ENCODE results near the gene DCUN1D5.

DCUN1D5 gene

DNA sequence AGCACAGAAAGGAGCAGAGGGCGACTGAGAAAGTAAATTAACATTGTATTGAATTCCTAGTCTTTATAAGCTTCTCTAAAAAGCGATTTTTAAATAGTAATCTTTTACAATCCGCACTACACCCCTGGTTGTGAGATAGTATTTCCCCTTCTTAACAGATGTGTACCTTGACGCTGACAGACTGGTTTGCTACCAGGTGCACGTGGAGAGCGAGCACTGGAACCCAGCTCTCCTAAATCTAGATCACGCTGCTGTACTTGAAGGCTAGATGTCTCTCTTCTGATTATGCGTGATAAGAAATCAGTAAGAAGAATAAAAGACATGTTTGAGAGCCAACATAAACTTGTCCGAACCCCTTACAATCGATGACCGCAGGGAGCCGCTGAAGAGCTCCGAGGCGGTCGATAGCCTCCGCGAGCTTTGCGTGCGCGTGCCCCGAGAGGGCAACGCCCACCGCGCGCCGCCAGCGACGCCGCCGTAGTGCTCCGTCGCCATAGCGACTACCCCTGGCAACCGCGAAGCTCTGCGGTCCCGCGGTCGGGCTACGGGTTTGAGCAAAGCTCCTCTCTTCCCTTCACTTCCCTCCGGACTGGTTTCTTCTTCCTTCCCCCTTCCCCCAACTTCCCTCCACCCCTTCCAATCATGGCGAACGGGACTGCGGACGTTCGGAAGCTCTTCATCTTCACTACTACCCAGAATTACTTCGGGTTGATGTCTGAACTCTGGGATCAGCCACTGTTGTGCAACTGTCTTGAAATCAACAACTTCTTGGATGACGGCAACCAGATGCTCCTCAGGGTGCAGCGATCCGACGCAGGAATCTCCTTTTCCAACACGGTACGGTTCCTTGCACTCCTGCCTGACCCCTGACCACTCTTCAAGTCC, 17.2 kb upstream of the DCUN1D5 start, which contains the start of gene DYNC2H1:
TSS of gene DYNC2H1 (plus strand) at position 494 of the 885 bp plus-strand sequence. CDS start at position 643, 149 bp downstream.
- TF ChIP-seq, protein P1, sequence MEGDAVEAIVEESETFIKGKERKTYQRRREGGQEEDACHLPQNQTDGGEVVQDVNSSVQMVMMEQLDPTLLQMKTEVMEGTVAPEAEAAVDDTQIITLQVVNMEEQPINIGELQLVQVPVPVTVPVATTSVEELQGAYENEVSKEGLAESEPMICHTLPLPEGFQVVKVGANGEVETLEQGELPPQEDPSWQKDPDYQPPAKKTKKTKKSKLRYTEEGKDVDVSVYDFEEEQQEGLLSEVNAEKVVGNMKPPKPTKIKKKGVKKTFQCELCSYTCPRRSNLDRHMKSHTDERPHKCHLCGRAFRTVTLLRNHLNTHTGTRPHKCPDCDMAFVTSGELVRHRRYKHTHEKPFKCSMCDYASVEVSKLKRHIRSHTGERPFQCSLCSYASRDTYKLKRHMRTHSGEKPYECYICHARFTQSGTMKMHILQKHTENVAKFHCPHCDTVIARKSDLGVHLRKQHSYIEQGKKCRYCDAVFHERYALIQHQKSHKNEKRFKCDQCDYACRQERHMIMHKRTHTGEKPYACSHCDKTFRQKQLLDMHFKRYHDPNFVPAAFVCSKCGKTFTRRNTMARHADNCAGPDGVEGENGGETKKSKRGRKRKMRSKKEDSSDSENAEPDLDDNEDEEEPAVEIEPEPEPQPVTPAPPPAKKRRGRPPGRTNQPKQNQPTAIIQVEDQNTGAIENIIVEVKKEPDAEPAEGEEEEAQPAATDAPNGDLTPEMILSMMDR (conservative IDR thresholded peaks at IDR 0.05; ENCODE audit: low read depth, low read length), result peak; percentile 58
- H3K4me3 ChIP-seq (ENCODE audit: low read length), result peak within 1 kb of the TSS; percentile 90
- peak; percentile 74 for DNase-seq (ENCODE audit: low read depth)

DNA sequence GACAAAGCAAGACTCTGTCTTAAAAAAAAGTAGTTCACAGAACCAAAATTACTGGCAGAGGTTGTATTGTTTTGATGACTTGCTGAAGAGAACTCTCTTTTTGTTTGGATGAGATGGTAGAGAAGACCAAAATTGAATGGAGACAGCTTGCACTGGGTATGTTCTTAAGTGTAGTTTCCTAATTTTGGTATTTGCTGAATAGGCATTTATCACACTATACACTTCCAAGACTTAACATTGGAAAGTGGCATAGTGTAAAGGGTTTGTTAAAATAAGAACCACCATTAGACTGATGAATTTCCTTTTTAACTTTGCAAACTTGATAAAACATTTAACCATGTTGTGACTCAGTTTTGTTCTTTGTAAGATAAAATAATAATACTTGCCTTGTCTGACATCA, 5.3 kb upstream of the DCUN1D5 start:
- TF ChIP-seq, protein P1 (conservative IDR thresholded peaks at IDR 0.05; ENCODE audit: low read depth, low read length), result no peak
- H3K4me3 ChIP-seq (ENCODE audit: low read length), result no peak overlapping the region
- no peak for DNase-seq (ENCODE audit: low read depth)

DNA sequence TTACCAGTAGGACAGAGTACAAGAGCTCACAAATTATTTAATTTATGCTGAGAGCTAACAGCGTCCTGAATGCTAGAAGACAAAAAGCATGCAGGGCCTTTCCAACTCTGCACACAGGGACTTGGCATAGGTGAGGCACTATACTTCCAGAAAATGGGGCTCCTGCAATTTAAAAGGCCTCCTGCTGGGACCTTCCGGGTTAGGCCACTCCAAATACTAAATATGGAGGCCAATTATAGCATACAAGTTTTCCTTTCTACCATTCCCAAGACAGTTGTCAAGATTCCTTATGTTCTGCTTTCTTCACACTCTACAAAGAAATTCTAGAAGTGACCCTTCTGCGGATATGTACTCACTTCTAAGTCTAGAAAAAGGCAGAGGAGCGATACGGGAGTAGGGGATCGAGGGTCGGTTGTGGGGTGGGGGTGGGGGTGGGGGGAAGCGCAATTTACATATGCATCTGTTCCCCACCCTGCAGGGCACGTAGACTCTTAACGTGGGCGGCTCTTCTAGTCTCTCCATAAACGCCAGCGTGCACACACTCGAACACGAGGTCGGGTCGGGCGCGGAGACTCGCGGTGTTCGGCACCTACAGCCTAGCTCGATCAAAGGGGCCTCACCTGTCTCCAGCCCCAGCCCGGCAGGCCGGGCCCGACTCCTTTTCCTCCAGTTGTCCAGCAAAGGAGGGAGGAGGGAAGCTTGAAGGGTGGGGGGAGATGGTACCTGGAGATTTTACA, 728 bp downstream of the DCUN1D5 start:
- peak overlapping the region; percentile 84 for H3K4me3 ChIP-seq (ENCODE audit: low read length)
- DNase-seq (ENCODE audit: low read depth), result no peak

DNA sequence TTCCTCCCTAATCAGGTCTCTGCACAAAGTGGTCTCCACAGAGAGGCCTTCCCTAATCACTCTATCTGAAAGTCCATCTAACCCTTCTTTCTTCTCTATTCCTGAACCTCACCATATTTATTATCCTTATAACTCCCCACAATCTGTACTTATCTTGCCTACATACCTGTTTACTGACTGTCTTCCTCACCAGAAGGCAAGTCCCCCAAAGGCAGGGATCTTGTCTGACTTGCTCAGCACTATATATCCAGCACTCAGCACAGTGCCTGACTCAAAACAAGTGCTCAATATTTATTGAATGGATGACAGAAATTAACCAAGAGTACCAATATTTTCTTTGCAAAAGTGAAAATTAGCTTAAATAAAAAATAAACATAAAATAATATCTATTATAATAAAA, 5.5 kb downstream of the DCUN1D5 start:
- no peak overlapping the region for H3K4me3 ChIP-seq (ENCODE audit: low read length)
- DNase-seq (ENCODE audit: low read depth), result no peak
- TF ChIP-seq, protein P1 (conservative IDR thresholded peaks at IDR 0.05; ENCODE audit: low read depth, low read length), result no peak

More for the DNA sequence above, 728 bp downstream of the DCUN1D5 start:
- TF ChIP-seq, protein P1 (conservative IDR thresholded peaks at IDR 0.05; ENCODE audit: low read depth, low read length), result no peak

DNA sequence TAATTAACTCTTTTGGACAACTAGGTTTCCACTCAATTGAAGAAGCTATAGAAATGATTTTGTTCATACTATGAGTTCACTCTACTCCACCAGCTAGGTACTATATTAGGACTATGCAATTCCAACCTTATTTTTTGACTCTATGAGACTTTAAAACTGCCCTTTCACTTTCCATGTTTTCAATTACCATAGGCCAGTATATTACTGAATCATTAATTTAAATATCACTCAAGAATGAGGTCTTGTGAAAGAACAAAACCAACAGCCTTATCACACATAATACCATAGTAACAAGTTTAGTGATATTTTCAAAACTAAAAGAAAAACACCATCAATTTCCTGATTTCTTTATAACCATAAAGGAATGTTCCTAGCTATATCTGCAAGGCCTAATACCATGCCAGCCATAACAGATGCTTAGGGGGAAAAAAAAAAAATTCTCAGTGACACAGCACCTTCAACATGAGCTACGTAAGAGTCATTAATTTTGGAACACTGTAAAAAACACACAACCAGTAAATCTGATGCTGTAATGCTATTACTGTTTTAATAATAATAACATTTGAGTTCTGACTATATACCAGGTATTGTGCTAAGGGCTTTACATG, 6.1 kb downstream of the DCUN1D5 start:
- TF ChIP-seq, protein P1 (conservative IDR thresholded peaks at IDR 0.05; ENCODE audit: low read depth, low read length), result no peak
- no peak for DNase-seq (ENCODE audit: low read depth)
- no peak overlapping the region for H3K4me3 ChIP-seq (ENCODE audit: low read length)

DNA sequence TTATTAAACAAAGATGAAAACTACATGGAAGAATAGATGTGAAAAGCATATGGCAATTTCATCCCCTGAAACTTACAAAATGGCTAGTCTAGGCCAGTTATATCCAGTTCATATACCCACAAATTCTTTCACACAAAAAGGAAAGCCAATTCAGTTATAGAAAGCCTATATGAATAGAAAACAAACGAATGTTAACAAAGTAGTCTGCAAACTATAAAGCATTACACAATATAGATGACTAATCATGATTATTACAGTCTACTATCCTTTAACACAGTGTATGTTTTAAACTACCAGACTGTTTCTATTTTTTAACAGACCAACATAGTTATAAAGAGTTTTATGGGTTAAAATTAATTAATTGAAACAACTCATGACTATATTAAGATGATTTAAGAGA, 12.1 kb downstream of the DCUN1D5 start:
- TF ChIP-seq, protein P1 (conservative IDR thresholded peaks at IDR 0.05; ENCODE audit: low read depth, low read length), result no peak
- H3K4me3 ChIP-seq (ENCODE audit: low read length), result no peak overlapping the region
- no peak for DNase-seq (ENCODE audit: low read depth)

Data from retinal pigment epithelial cell (primary cell).